Measurements from ENCODE around the gene C10orf71.

GRCh38 chr10:49287689-49288340, 11.2 kb upstream of the C10orf71 start:
- TF ChIP-seq CTCF (IDR thresholded peaks at IDR 0.05; ENCODE audit: poor library complexity) = no peak
- no peak for TF ChIP-seq EZH2 (IDR thresholded peaks at IDR 0.05; ENCODE audit: borderline replicate concordance)
- no peak for TF ChIP-seq EZH2phosphoT487 (IDR thresholded peaks at IDR 0.05; ENCODE audit: low read depth, severe bottlenecking, unreplicated experiment)
